GM11168 (cell line): ENCODE measurements around the gene MTMR1.

Experiments
- in situ Hi-C: fragments of 300-500 bp; cut with MboI; formaldehyde crosslinking; loops from one replicate; pipeline ENCODE4 v1.12.0; 2022; ENCODE audit warnings: low sequenced_read_pairs; ENCODE audit not compliant: unreplicated experiment

MTMR1 gene

GRCh38 chrX:150692831-150693724 is at the start of gene MTMR1:
Gene MTMR1 (plus strand): TSS chrX:150693396. CDS start chrX:150693531, 135 bp downstream.
- in situ Hi-C loops = no loop called here

GRCh38 chrX:150643958-150644357 is 49.2 kb upstream of the MTMR1 start:
- in situ Hi-C loops = no loop called here

- in situ Hi-C loops = no loop called here
These were observed 48.8 kb upstream of the MTMR1 start for GRCh38 chrX:150644422-150644821.

DNA sequence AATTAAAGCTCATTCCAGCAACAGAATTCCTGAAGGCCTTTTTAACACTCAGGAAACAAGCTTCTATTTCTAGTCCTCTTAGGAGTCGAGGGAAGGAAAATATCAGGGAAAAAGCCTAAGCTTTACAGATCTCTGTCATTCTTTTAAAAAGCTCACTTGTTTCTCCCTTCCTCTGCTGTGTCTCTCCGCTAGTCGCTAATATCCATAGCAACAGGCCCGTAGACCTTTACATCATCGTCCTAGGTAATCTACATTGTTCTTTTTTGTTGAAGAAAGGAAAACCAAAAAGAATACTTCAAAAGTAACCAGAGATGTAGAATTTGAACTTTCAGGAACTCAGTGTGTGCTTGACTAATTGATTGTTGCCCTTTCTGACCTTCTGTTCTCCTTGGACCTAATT is 45.9 kb upstream of the MTMR1 start:
- in situ Hi-C loops = no loop called here

DNA sequence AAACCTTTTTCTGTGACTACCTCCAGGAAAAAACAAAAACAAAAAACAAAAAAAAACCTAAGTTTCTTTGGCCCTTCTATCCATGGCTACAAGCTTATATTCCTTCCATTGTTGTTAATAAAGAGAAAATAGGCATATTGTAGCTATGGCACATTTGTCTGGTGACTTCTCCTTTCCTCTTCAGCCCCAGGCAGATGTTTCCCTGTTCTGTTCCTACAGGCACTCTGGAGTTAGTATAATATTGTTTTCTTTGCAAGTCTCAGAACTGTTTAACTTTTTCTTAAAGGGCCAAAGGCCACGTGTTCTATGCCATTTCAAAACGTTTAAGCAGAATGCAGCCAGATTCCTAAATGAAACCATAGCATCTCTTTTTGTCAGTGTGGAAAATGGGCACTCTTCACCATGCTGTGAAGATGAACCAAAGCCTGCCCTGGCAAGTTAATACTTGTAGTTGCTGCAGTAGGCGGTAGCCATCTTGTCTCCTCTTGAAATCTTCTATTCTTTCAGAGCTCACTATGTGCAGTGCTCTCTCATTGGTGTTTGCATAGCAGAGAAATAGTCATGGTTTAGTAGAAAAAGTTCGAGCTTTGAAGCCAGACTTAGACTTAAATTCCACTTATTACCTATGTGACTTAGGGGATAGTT is 44.8 kb upstream of the MTMR1 start:
- in situ Hi-C loops = no loop called here

DNA sequence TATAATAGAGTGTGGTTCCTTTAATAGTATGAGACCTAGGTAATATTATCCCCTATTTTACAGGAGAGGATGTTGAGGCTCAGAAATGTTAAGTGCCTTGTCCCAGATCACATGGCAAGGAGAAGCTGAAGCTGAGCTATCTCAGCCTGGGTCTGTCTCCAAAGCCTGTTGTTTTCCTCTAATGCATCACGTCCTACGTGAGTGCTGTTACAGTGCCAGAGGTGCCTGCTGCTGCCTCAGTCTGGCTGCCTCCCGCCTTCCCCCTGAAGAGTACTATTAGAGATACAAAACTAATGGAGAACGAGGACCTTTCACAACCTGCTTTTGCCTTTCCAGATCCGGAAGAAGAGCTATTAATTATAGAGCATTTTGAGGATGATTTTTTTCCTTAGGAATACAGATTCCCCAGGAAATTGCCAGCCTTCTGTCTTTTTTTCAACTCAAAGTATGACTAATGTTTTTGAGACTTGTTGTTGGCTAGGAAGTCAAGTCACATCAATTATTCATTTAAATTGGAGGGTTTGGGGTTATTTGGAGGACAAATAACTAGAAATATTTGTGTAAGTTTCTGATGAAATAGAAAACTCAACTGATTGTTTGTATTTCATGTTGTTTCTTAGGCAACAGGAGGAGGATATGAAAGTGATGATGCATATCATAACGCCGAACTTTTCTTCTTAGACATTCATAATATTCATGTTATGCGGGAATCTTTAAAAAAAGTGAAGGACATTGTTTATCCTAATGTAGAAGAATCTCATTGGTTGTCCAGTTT is 43.9 kb upstream of the MTMR1 start:
- in situ Hi-C loops = no loop called here

DNA sequence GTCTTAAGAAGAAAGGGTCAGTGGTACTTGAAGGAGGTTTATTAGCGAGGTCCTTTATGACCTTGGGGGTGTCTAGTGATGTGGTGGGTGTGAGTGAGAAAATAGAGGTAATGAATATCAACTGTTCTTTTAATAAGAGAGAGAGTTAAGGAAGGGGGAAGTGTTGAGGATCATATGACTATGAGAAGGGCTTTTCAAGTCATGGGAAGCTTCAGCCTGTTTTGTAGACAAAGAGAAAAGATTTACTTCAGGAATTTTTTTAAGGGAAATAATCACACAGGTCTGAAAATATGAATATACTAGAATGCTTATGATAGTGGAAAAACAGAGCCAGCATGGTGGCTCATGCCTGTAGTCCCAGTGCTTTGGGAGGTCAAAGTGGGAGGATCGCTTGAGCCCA is 41.3 kb upstream of the MTMR1 start:
- in situ Hi-C loops = no loop called here

DNA sequence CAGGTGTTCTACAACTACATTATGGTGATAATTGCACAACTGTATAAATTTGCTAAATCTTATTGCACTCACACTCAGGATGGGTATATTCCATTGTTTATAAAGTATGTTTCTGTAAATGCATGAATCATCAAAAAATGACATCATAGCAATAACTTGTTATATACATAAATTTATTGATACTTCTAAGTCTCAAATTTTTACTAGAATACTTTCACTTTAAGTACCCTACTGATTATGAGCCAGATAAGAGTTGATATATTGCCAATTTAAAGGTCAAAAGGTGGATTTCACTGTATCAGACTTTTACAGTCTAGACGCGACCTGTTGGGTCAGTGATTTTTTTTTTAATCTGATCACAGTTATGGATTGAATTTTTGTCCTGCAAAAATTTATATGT is 37.4 kb upstream of the MTMR1 start:
- in situ Hi-C loops = no loop called here

GRCh38 chrX:150663073-150663472 is 30.1 kb upstream of the MTMR1 start:
- in situ Hi-C loops = no loop called here

DNA sequence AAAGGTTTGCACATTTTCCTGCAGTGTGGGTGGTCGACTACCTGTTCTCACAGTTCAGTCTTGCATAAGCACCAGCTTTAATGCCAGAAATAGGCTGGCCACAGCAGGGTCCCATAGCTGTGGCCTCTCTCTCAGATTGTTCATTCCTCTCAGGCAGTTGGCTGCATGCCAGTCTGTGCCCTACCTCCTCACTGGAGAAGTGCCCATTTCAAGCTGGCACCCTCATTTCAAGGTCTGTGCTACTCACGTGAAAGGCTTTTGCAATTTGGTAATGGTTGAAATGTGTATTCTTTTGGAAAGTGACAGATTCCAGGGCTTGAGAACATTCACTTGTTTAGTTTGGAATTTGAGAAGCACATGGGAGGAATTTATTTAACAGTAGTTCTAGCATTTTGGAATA is 28.9 kb upstream of the MTMR1 start:
- in situ Hi-C loops = no loop called here

- in situ Hi-C loops = no loop called here
These were observed 17.0 kb upstream of the MTMR1 start for GRCh38 chrX:150676221-150676620.

- in situ Hi-C loops = no loop called here
These were observed 12.2 kb upstream of the MTMR1 start for GRCh38 chrX:150680974-150681373.

DNA sequence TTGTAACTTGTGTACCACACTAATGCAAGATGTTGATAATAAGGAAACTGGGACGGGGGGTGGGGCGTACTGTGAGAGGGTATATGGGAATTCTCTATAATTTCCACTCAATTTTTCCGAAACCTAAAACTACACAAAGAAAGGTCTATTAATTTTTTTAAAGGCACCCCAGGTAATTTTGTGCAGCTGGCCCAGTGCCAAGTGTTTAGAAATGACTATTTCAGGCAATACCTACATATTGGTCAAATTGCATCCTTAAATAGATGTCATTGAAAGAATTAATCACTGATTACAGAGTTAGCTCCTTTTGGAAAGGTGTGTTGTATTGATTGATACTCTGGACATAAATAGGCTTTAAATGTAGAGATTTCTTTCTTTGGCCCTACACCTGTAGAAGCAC is 10.1 kb upstream of the MTMR1 start:
- in situ Hi-C loops = no loop called here

DNA sequence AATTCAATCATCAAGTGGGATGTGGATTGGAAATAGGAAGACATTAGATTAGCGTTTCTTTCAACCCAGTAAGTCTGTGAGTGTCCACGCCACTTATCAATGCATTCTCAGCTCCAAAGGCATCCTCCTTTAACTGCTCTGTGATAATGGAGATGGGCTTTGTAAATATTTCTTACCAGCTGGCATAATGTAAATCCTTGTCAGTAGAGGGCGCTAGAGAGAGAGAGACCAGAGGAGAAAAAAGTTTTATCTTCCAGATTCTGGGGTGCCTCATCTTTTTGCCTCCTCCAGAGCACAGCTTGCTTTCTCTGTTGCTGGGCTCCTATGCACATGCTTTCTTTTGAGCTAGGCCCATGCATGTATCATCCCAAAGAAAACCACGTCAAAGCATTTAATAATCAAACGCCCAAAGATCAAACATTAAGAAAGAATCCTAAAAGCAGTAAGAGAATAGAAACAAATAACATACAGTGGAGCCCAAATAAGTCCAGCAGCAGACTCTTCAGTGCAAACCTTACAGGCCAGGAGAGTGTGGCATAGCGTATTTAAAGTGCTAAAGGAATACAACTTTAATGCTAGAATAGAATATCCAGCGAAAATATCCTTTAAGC is 9.6 kb upstream of the MTMR1 start:
- in situ Hi-C loops = no loop called here

GRCh38 chrX:150688911-150689451 is 4.2 kb upstream of the MTMR1 start:
- in situ Hi-C loops = no loop called here

GRCh38 chrX:150690126-150690525 is 3.1 kb upstream of the MTMR1 start:
- in situ Hi-C loops = no loop called here

GRCh38 chrX:150692296-150692695 is 900 bp upstream of the MTMR1 start:
- in situ Hi-C loops = no loop called here

- in situ Hi-C loops = no loop called here
These were observed 754 bp downstream of the MTMR1 start for GRCh38 chrX:150693725-150694574.

GRCh38 chrX:150694738-150695410 is 1.7 kb downstream of the MTMR1 start:
- in situ Hi-C loops = no loop called here
